ENCODE data around the gene TARDBP. TPM values are rescaled to one million over a fixed set of nuclear protein-coding genes. Genes with fewer than 3 reads are reported as not detected.

TARDBP gene
- total RNA-seq, 1 experiment from 2014 or later = 155 TPM

DNA sequence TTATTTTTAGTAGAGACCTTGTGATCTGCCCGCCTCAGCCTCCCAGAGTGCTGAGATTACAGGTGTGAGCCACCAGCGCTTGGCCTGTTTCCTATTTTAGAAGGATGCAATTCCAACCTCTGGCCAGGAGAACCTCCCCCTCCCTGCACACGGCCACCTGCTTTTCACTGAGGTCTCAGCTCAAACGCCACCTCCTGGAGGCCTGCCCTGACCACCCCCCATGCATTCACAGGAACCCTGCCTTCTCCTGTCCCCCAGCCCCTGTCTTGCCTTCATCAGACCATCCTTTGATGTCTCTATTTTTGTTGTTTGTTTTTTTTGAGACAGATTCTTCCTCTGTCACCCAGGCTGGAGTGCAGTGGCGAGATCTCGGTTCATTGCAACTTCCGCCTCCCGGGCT is 45.0 kb downstream of the TARDBP start:
- Histone ChIP-seq H3K9me3 (ENCODE audit: control insufficient read depth in 1 of 2, insufficient read depth in 1 of 2, low read depth in 1 of 2, low read length in 2 of 2) (no peaks in the 10 kb centered on the region), H3K4me1 (ENCODE audit: control insufficient read depth in 1 of 2, insufficient read depth in 2 of 2, low read length in 2 of 2) (peaks cover 6 to 21% of the 10 kb centered on the region in 2 experiments; a peak in 3 of 4 replicates), H3K79me2 (ENCODE audit: insufficient read depth, low read length) (peaks cover 44% of the 10 kb centered on the region), H3K9me2 (ENCODE audit: insufficient read depth) (no peaks in the 10 kb centered on the region), H3K36me3 (ENCODE audit: control insufficient read depth in 1 of 2, insufficient read depth in 2 of 2, low read length in 2 of 2) (peaks cover 2 to 25% of the 10 kb centered on the region in 2 experiments; a peak in 2 of 4 replicates), H4K20me1 (ENCODE audit: insufficient read depth) (no peaks in the 10 kb centered on the region), H3K27ac (ENCODE audit: low read depth, low read length) (no peak overlapping the region), H3K27me3 (ENCODE audit: insufficient read depth, low read length) (no peaks in the 10 kb centered on the region), H3K4me3 (replicated peaks in 1 of 2; ENCODE audit: low read depth in 1 of 2, low read length in 2 of 2) (no peak overlapping the region), H3K4me2 (ENCODE audit: low read length) (peak overlapping the region; percentile 95; the same call in 1 of the 2 replicates), H3K9ac (ENCODE audit: low read length) (no peak overlapping the region), H2AFZ (ENCODE audit: low read depth, low read length, poor library complexity, severe bottlenecking) (no peak overlapping the region)
- RAD21 ChIA-PET (ENCODE audit: low non-redundant PET in 1 of 2, low total read pairs in 2 of 2, uncharacterized antibody in 2 of 2, unreplicated experiment in 2 of 2) = no interaction called here
- POLR2A ChIA-PET = no interaction called here
- DNase-seq (ENCODE audit: low read depth, low spot score) = no peak
- no peak for ATAC-seq
- no peak for TF ChIP-seq TCF7L2 (IDR thresholded peaks at IDR 0.05; ENCODE audit: borderline replicate concordance, extremely low read depth, insufficient read depth, insufficient read length)
- TF ChIP-seq, protein P1, sequence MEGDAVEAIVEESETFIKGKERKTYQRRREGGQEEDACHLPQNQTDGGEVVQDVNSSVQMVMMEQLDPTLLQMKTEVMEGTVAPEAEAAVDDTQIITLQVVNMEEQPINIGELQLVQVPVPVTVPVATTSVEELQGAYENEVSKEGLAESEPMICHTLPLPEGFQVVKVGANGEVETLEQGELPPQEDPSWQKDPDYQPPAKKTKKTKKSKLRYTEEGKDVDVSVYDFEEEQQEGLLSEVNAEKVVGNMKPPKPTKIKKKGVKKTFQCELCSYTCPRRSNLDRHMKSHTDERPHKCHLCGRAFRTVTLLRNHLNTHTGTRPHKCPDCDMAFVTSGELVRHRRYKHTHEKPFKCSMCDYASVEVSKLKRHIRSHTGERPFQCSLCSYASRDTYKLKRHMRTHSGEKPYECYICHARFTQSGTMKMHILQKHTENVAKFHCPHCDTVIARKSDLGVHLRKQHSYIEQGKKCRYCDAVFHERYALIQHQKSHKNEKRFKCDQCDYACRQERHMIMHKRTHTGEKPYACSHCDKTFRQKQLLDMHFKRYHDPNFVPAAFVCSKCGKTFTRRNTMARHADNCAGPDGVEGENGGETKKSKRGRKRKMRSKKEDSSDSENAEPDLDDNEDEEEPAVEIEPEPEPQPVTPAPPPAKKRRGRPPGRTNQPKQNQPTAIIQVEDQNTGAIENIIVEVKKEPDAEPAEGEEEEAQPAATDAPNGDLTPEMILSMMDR (IDR thresholded peaks at IDR 0.05 in 2 of 3, conservative IDR thresholded peaks at IDR 0.05 in 1 of 3; ENCODE audit: borderline replicate concordance in 1 of 3, insufficient read depth in 1 of 3, low read depth in 2 of 3, low read length in 2 of 3) = 0 out of 6 replicates have a peak, but pooled peaks of 1 of the 3 experiments have one; percentile 9
- intact Hi-C loops (cut with micrococcal nuclease) = no loop called here
- CTCF ChIA-PET = no interaction called here
- BruUV-seq (replicated peaks) = TSS peak; percentile 26

DNA sequence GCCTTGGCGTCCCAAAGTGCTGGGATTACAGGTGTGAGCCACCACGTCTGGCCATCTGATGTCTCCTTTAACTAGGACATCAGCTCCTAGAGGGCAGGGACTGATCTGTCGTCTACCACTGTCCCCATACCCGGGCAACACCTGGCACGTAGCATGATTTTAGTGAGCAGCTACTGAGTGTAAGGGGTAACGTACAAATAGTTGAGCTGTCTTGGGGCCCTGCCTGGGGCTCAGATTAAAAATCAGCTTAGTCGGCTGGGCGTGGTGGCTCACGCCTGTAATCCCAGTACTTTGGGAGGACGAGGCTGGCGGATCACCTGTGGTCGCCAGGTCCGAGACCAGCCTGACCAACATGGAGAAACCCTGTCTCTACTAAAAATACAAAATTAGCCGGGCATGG is 45.6 kb downstream of the TARDBP start:
- no peak overlapping the region for H2AFZ ChIP-seq (ENCODE audit: low read depth, low read length, poor library complexity, severe bottlenecking)
- ATAC-seq (no peak), DNase-seq (ENCODE audit: low read depth, low spot score) (no peak)
- peaks cover 2 to 25% of the 10 kb centered on the region in 2 experiments; a peak in 2 of 4 replicates for H3K36me3 ChIP-seq (ENCODE audit: control insufficient read depth in 1 of 2, insufficient read depth in 2 of 2, low read length in 2 of 2)
- ChIA-PET POLR2A (no interaction called here), RAD21 (ENCODE audit: low non-redundant PET in 1 of 2, low total read pairs in 2 of 2, uncharacterized antibody in 2 of 2, unreplicated experiment in 2 of 2) (no interaction called here), CTCF (no interaction called here)
- no peaks in the 10 kb centered on the region for H3K9me2 ChIP-seq (ENCODE audit: insufficient read depth)
- peaks cover 44% of the 10 kb centered on the region for H3K79me2 ChIP-seq (ENCODE audit: insufficient read depth, low read length)
- H3K9ac ChIP-seq (ENCODE audit: low read length) = peak overlapping the region; percentile 90; the same call in 1 of the 2 replicates
- intact Hi-C loops (cut with micrococcal nuclease) = no loop called here
- no peaks in the 10 kb centered on the region for H3K27me3 ChIP-seq (ENCODE audit: insufficient read depth, low read length)
- no peaks in the 10 kb centered on the region for H4K20me1 ChIP-seq (ENCODE audit: insufficient read depth)
- peaks cover 6 to 21% of the 10 kb centered on the region in 2 experiments; a peak in 3 of 4 replicates for H3K4me1 ChIP-seq (ENCODE audit: control insufficient read depth in 1 of 2, insufficient read depth in 2 of 2, low read length in 2 of 2)
- peak overlapping the region; percentile 95; the same call in 1 of the 2 replicates for H3K4me2 ChIP-seq (ENCODE audit: low read length)
- BruUV-seq (replicated peaks) = no TSS peak
- peak overlapping the region; percentile 90; the same call in 1 of the 2 replicates for H3K27ac ChIP-seq (ENCODE audit: low read depth, low read length)
- H3K9me3 ChIP-seq (ENCODE audit: control insufficient read depth in 1 of 2, insufficient read depth in 1 of 2, low read depth in 1 of 2, low read length in 2 of 2) = no peaks in the 10 kb centered on the region
- peak overlapping the region; percentile 93 to 98; a peak in 2 of 4 replicates for H3K4me3 ChIP-seq (replicated peaks in 1 of 2; ENCODE audit: low read depth in 1 of 2, low read length in 2 of 2)
- no peak for TF ChIP-seq EZH2 (IDR thresholded peaks at IDR 0.05)
- TF ChIP-seq SRF (IDR thresholded peaks at IDR 0.05; ENCODE audit: low read depth) = no peak
- TF ChIP-seq ZNF274 (IDR thresholded peaks at IDR 0.05; ENCODE audit: low read depth, low read length) = no peak
- TF ChIP-seq ZFX (IDR thresholded peaks at IDR 0.05) = no peak
- TF ChIP-seq FOSL1 (IDR thresholded peaks at IDR 0.05; ENCODE audit: low read depth) = no peak
- TF ChIP-seq RAD21 (IDR thresholded peaks at IDR 0.05; ENCODE audit: low read depth) = no peak
- no peak for TF ChIP-seq SIN3A (IDR thresholded peaks at IDR 0.05; ENCODE audit: low read depth)
- TF ChIP-seq SP1 (IDR thresholded peaks at IDR 0.05; ENCODE audit: low read depth) = no peak
- TF ChIP-seq POLR2A (IDR thresholded peaks at IDR 0.05; ENCODE audit: borderline replicate concordance, extremely low read depth, insufficient read depth, insufficient read length) = no peak
- TF ChIP-seq CBX3 (IDR thresholded peaks at IDR 0.05; ENCODE audit: low read depth) = no peak
- TF ChIP-seq YY1 (IDR thresholded peaks at IDR 0.05; ENCODE audit: extremely low read depth, insufficient replicate concordance, low read depth, low read length) = no peak
- TF ChIP-seq EGR1 (IDR thresholded peaks at IDR 0.05; ENCODE audit: low read depth) = no peak
- TF ChIP-seq, protein P2, sequence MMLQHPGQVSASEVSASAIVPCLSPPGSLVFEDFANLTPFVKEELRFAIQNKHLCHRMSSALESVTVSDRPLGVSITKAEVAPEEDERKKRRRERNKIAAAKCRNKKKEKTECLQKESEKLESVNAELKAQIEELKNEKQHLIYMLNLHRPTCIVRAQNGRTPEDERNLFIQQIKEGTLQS (IDR thresholded peaks at IDR 0.05) = no peak
- TF ChIP-seq, protein P3, sequence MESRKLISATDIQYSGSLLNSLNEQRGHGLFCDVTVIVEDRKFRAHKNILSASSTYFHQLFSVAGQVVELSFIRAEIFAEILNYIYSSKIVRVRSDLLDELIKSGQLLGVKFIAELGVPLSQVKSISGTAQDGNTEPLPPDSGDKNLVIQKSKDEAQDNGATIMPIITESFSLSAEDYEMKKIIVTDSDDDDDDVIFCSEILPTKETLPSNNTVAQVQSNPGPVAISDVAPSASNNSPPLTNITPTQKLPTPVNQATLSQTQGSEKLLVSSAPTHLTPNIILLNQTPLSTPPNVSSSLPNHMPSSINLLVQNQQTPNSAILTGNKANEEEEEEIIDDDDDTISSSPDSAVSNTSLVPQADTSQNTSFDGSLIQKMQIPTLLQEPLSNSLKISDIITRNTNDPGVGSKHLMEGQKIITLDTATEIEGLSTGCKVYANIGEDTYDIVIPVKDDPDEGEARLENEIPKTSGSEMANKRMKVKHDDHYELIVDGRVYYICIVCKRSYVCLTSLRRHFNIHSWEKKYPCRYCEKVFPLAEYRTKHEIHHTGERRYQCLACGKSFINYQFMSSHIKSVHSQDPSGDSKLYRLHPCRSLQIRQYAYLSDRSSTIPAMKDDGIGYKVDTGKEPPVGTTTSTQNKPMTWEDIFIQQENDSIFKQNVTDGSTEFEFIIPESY (IDR thresholded peaks at IDR 0.05; ENCODE audit: extremely low read depth, insufficient replicate concordance, low read length) = no peak
- no peak for TF ChIP-seq JUND (IDR thresholded peaks at IDR 0.05)
- TF ChIP-seq EZH2phosphoT487 (IDR thresholded peaks at IDR 0.05; ENCODE audit: borderline replicate concordance) = no peak

Measured in HCT116 (cell line).